Astrocyte (in vitro differentiated cells and primary cell): Measurements from ENCODE around the gene TMEM108.

Experiments
- CTCF ChIP-seq: IDR thresholded peaks from 2 replicates; pipeline ENCODE4 v1.5.1; 2011; ENCODE audit warnings: low read depth, mild to moderate bottlenecking, inconsistent platforms, low read length, moderate library complexity; ENCODE audit not compliant: insufficient read depth
- EZH2 ChIP-seq: IDR thresholded peaks from 2 replicates; pipeline ENCODE4 v1.6.1; 2012; ENCODE audit warnings: mild to moderate bottlenecking, low read length, inconsistent platforms; ENCODE audit not compliant: insufficient read depth

- TF ChIP-seq CTCF (no peak), EZH2 (no peak)
Observed at GRCh38 chr3:133387341-133387740, 349.1 kb downstream of the TMEM108 start.
